Gastrocnemius medialis (tissue), 4 donors: ENCODE results near the gene CREBBP. TPM values are rescaled to one million over a fixed set of nuclear protein-coding genes. Genes with fewer than 3 reads are reported as not detected.
"Not testable (repeated sequence)": the region's sequence is repeated elsewhere in the genome, so short reads cannot be mapped to it uniquely, and the experiment has no call there.

Experiments used
- ATAC-seq, 2 donors: fragments of 150-250 bp; one replicate each; pipeline ENCODE4 v1.9.1; 2016
- DNase-seq, 2 donors: peaks; one replicate each; pipeline ENCODE4 v3.0.0-alpha.2; 2019
- H3K27ac ChIP-seq, 4 donors: fragments of 200-600 bp; sonication (generic); 1 replicate in 1 of 4; 2 replicates in 3 of 4; pipeline ENCODE4 v1.5.1; 2016 to 2018; ENCODE audit warnings: mild to moderate bottlenecking in 2 of 4, moderate library complexity in 1 of 4
- H3K27me3 ChIP-seq, 3 donors: fragments of 200-600 bp; sonication (generic) in 2 of 3; 1 replicate in 1 of 3; 2 replicates in 2 of 3; pipeline versions ENCODE4 v1.5.1 to v1.6.0; 2016 to 2019; ENCODE audit warnings: mild to moderate bottlenecking in 1 of 3, moderate library complexity in 1 of 3
- H3K36me3 ChIP-seq, 2 donors: fragments of 200-600 bp; sonication (generic) in 1 of 2; one replicate each; pipeline ENCODE4 v1.5.1; 2017 to 2018
- H3K4me1 ChIP-seq, 2 donors: fragments of 200-600 bp; sonication (generic) in 1 of 2; one replicate each; pipeline ENCODE4 v1.5.1; 2016 to 2017; ENCODE audit warnings: mild to moderate bottlenecking in 2 of 2
- H3K4me3 ChIP-seq, 4 donors: fragments of 200-600 bp; sonication (generic) in 3 of 4; 1 replicate in 1 of 4; 2 replicates in 3 of 4; pipeline ENCODE4 v1.5.1; 2016 to 2019; ENCODE audit warnings: mild to moderate bottlenecking in 2 of 4
- H3K9me3 ChIP-seq, 3 donors: fragments of 200-600 bp; sonication (generic) in 2 of 3; 1 replicate in 1 of 3; 2 replicates in 2 of 3; pipeline ENCODE4 v1.5.1; 2016 to 2019
- POLR2A ChIP-seq, 2 donors: fragments of 450-650 bp; IDR thresholded peaks; one replicate each; pipeline ENCODE4 v1.6.1; 2017; ENCODE audit warnings: antibody characterized with exemption in 2 of 2, mild to moderate bottlenecking in 2 of 2, moderate library complexity in 2 of 2
- in situ Hi-C, 4 donors: fragments of 200-750 bp; cut with MboI; loops; one replicate each; pipeline versions ENCODE4 v1.15.0 to v1.8.0; 2017; ENCODE audit warnings: low sequenced_read_pairs in 4 of 4
- intact Hi-C: fragments of 100-400 bp; cut with DNase I; formaldehyde crosslinking; loops from one replicate; pipeline ENCODE4 v1.15.1; 2023; ENCODE audit warnings: low total_unique reads
- total RNA-seq, 4 donors: library from RNA; depleted of rRNA; stranded (reverse); fragments of >200 nt; gene quantifications; one replicate each; pipeline versions ENCODE4 v1.1.0 to v1.2.3, GENCODE V29; 2016
- TF ChIP-seq, protein P1 (sequence below), 5 experiments: fragments of 450-650 bp in 3 of 5; fragments of 200-600 bp in 2 of 5; sonication (generic) in 2 of 5; IDR thresholded peaks in 4 of 5; conservative IDR thresholded peaks in 1 of 5; 1 replicate in 4 of 5; 2 replicates in 1 of 5; pipeline ENCODE4 v1.5.1; 2016 to 2019; ENCODE audit warnings: antibody characterized with exemption in 5 of 5, mild to moderate bottlenecking in 3 of 5, moderate library complexity in 3 of 5

Gene CREBBP
- total RNA-seq = 10 to 100 TPM; 39.8 to 61.3 (median 53.5) TPM

DNA sequence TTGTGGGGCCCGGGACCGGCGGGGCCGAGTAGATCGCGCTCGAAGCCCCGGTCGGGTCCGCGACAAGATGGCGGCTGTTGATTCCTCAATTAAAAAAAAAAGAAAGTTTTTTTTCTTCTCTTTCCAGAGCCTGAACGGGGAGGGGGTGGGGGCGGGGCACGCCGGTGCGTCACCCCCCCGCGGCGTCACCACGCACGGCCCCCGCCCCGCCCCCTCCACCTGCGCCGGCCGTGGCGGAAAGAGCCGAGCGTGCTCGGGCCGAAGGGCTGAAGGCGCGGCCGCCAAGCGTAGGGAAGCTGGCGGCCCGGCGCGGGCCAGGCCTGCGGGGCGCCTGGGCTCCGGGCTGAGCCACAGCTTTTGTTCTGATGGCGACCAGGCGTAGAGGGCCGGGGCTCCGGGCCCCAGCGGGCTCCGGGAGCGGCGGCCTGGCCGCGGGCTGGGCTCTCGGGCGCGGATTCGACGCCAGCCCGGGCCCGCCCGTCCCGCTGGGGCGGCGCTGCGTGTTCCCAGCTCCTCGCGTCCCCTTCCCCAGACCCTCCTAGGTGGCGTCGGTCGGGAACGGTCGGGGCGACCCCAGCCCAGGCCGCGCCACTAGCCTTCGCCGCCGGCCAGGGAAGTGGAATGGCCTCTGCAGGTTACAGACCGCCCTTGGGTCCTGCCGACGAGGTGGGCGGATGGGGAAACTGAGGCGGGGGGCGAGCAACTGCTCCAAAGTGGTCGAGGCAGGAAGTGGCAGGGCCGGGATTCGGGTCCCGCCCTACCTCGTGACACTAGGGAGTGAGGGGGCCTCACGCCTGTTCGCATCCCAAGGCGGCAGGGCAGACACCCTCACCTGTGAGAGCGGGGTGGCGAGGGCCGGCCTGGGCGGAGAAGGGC lies at the start of gene CREBBP:
TSS of gene CREBBP (minus strand) at position 91 of the 876 bp plus-strand sequence. CDS start 797 bp downstream, outside the sequence.
- H3K4me3 ChIP-seq = peak within 1 kb of the TSS; percentile 85 to 95 (median 90)
- H3K9me3 ChIP-seq = no peaks in the 10 kb centered on the region
- in situ Hi-C loops = loop anchor here in 3 of 4 donors (25.0 kb wide), 3 partner anchors 194 to 369 kb away; partner anchors contain the start of gene CLUAP1 (in 1 of the 3)
- no peaks in the 10 kb centered on the region for H3K36me3 ChIP-seq
- TF ChIP-seq POLR2A (IDR thresholded peaks at IDR 0.05) = peak; percentile 57 to 59
- TF ChIP-seq, protein P1, sequence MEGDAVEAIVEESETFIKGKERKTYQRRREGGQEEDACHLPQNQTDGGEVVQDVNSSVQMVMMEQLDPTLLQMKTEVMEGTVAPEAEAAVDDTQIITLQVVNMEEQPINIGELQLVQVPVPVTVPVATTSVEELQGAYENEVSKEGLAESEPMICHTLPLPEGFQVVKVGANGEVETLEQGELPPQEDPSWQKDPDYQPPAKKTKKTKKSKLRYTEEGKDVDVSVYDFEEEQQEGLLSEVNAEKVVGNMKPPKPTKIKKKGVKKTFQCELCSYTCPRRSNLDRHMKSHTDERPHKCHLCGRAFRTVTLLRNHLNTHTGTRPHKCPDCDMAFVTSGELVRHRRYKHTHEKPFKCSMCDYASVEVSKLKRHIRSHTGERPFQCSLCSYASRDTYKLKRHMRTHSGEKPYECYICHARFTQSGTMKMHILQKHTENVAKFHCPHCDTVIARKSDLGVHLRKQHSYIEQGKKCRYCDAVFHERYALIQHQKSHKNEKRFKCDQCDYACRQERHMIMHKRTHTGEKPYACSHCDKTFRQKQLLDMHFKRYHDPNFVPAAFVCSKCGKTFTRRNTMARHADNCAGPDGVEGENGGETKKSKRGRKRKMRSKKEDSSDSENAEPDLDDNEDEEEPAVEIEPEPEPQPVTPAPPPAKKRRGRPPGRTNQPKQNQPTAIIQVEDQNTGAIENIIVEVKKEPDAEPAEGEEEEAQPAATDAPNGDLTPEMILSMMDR (IDR thresholded peaks at IDR 0.05 in 4 of 5, conservative IDR thresholded peaks at IDR 0.05 in 1 of 5) = peak in 2 of 5 experiments; percentile 7 to 13
- H3K27me3 ChIP-seq = no peaks in the 10 kb centered on the region
- intact Hi-C loops = loop anchor here (1.0 kb wide), 2 partner anchors 164 to 191 kb away; partner anchors contain the start of gene TRAP1
- ATAC-seq = peak; percentile 81 to 87
- H3K4me1 ChIP-seq = peaks cover 32 to 36% of the 10 kb centered on the region in 2 donors
- peak; percentile 70 to 80 for DNase-seq
- peak within 1 kb of the TSS; percentile 77 to 89 (median 86) for H3K27ac ChIP-seq

DNA sequence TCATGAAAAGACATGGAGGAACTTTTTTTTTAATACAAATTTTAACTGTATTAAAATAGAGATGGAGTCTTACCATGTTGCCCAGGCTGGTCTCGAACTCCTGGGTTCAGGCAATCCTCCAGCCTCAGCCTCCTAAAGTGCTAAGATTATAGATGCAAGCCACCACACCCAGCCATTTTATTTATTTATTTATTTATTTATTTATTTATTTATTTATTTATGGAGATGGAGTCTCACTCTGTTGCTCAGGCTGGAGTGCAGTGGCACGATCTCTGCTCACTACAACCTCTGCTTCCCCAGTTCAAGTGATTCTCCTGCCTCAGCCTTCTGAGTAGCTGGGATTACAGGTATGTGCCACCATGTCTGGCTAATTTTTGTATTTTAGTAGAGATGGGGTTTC lies 46.6 kb upstream of the CREBBP start:
- intact Hi-C loops = not testable (repeated sequence)

DNA sequence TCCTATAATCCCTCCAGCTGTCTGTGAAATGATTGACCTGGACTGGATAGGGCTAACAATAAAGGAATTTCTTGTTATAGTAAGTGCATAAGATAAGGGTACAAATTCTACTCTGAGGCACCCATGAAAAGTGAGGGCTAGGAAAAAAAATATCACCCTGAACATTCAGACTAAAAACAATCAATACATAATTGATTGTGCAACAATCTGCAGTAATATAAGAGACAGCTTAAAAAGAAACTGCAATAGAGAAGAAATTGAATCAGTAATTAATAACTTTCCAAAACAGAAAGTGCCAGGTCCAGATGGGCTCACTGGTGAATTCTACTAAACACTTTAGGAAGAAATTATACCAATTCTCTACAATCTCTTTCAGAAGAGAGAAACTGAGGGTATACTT lies 44.2 kb upstream of the CREBBP start:
- H3K4me1 ChIP-seq = no peaks in the 10 kb centered on the region
- H3K36me3 ChIP-seq = no peaks in the 10 kb centered on the region
- ATAC-seq (no peak), DNase-seq (no peak)
- TF ChIP-seq, protein P1 (IDR thresholded peaks at IDR 0.05 in 4 of 5, conservative IDR thresholded peaks at IDR 0.05 in 1 of 5) = no peak
- TF ChIP-seq POLR2A (IDR thresholded peaks at IDR 0.05) = no peak
- no peaks in the 10 kb centered on the region for H3K9me3 ChIP-seq
- H3K27me3 ChIP-seq = no peaks in the 10 kb centered on the region
- intact Hi-C loops = no loop called here
- no peak overlapping the region for H3K4me3 ChIP-seq
- in situ Hi-C loops = no loop called here
- H3K27ac ChIP-seq = no peak overlapping the region

More for the DNA sequence above, 46.6 kb upstream of the CREBBP start:
- H3K4me3 ChIP-seq, DNase-seq, ATAC-seq, H3K9me3 ChIP-seq, H3K4me1 ChIP-seq, H3K27ac ChIP-seq, H3K27me3 ChIP-seq, H3K36me3 ChIP-seq, in situ Hi-C loops: not testable (repeated sequence)

DNA sequence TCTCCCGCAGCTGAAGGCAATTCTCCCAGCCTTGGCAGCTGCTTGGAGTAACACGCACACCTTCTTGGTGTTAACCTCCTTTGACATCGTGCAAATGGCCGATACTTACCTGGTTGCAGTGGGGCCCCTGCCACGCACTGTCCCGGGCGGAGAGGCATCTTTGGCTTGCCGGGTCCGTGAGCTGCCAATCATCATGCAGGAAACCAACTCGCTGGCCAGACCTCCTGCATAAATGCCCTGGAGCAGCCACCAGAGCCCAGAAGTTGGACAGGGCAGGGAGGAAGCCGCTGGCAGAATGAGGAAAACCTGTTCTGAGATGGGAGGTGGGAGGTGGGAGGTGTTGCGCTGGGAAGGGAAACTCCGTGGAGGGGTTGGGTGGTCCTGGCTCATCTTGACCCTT lies 41.7 kb upstream of the CREBBP start:
- TF ChIP-seq POLR2A (IDR thresholded peaks at IDR 0.05) = no peak
- TF ChIP-seq, protein P1 (IDR thresholded peaks at IDR 0.05 in 4 of 5, conservative IDR thresholded peaks at IDR 0.05 in 1 of 5) = no peak
- no peaks in the 10 kb centered on the region for H3K27me3 ChIP-seq
- no peak overlapping the region for H3K27ac ChIP-seq
- ATAC-seq (no peak), DNase-seq (no peak)
- no peak overlapping the region for H3K4me3 ChIP-seq
- intact Hi-C loops = no loop called here
- in situ Hi-C loops = no loop called here
- H3K4me1 ChIP-seq = no peaks in the 10 kb centered on the region
- no peaks in the 10 kb centered on the region for H3K9me3 ChIP-seq
- no peaks in the 10 kb centered on the region for H3K36me3 ChIP-seq

DNA sequence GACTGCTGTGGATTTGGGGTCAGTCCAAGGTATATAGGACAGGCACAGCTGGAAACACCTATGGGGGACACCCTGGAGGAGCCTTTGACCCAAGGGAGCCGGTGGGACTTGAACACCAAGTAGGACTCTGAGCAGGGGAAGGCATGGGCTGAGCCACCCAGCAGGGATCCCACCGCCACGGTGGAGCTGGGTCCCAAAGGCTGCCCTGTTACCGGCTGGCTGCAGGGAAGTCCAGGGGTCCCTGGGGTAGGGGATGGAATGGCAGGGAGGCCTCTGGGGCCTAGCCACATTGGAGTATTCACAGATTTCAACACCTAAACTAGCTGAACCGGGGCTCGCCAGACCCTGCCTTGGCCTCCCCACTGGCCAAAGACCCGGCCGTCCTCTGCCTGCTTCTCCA lies 39.7 kb upstream of the CREBBP start:
- no peaks in the 10 kb centered on the region for H3K9me3 ChIP-seq
- no peaks in the 10 kb centered on the region for H3K36me3 ChIP-seq
- in situ Hi-C loops = no loop called here
- intact Hi-C loops = no loop called here
- ATAC-seq = no peak
- H3K27me3 ChIP-seq = no peaks in the 10 kb centered on the region
- H3K4me1 ChIP-seq = no peaks in the 10 kb centered on the region
- no peak for DNase-seq
- no peak for TF ChIP-seq POLR2A (IDR thresholded peaks at IDR 0.05)
- TF ChIP-seq, protein P1 (IDR thresholded peaks at IDR 0.05 in 4 of 5, conservative IDR thresholded peaks at IDR 0.05 in 1 of 5) = no peak
- no peak overlapping the region for H3K27ac ChIP-seq
- no peak overlapping the region for H3K4me3 ChIP-seq
